ENCODE measurements around the gene MEGF10.

DNA sequence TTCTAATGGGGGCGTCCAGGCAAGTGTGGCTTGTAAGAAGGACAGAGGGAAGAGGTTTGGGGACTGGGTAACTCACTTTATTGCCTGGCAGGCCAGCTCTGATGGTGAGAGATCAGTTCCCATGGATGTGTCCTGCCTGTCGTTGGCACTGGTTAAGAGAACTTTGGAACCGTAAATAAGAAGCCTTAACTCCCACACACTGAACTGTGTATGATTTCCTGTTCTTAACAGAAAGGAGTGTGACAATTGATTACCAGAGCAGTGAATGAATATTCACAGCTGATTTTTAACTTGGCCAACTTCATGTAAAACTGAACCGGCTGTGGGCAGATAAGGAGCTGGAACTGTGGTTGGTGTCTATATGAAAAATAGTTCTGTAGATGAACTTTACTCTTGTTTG, 63.2 kb downstream of the MEGF10 start:
- TF ChIP-seq, protein P1, sequence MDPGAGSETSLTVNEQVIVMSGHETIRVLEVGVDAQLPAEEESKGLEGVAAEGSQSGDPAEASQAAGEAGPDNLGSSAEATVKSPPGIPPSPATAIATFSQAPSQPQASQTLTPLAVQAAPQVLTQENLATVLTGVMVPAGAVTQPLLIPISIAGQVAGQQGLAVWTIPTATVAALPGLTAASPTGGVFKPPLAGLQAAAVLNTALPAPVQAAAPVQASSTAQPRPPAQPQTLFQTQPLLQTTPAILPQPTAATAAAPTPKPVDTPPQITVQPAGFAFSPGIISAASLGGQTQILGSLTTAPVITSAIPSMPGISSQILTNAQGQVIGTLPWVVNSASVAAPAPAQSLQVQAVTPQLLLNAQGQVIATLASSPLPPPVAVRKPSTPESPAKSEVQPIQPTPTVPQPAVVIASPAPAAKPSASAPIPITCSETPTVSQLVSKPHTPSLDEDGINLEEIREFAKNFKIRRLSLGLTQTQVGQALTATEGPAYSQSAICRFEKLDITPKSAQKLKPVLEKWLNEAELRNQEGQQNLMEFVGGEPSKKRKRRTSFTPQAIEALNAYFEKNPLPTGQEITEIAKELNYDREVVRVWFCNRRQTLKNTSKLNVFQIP (CRISPR knock-in tag; IDR thresholded peaks at IDR 0.05; ENCODE audit: borderline replicate concordance, low read depth): no peak
- TF ChIP-seq, protein P2, sequence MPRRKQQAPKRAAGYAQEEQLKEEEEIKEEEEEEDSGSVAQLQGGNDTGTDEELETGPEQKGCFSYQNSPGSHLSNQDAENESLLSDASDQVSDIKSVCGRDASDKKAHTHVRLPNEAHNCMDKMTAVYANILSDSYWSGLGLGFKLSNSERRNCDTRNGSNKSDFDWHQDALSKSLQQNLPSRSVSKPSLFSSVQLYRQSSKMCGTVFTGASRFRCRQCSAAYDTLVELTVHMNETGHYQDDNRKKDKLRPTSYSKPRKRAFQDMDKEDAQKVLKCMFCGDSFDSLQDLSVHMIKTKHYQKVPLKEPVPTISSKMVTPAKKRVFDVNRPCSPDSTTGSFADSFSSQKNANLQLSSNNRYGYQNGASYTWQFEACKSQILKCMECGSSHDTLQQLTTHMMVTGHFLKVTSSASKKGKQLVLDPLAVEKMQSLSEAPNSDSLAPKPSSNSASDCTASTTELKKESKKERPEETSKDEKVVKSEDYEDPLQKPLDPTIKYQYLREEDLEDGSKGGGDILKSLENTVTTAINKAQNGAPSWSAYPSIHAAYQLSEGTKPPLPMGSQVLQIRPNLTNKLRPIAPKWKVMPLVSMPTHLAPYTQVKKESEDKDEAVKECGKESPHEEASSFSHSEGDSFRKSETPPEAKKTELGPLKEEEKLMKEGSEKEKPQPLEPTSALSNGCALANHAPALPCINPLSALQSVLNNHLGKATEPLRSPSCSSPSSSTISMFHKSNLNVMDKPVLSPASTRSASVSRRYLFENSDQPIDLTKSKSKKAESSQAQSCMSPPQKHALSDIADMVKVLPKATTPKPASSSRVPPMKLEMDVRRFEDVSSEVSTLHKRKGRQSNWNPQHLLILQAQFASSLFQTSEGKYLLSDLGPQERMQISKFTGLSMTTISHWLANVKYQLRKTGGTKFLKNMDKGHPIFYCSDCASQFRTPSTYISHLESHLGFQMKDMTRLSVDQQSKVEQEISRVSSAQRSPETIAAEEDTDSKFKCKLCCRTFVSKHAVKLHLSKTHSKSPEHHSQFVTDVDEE (CRISPR knock-in tag; IDR thresholded peaks at IDR 0.05): no peak
- TF ChIP-seq CSDC2 (CRISPR knock-in tag; IDR thresholded peaks at IDR 0.05): no peak
- no peak for TF ChIP-seq TCF4 (CRISPR knock-in tag; IDR thresholded peaks at IDR 0.05; ENCODE audit: borderline replicate concordance)
- no peak for TF ChIP-seq TOX (CRISPR knock-in tag; IDR thresholded peaks at IDR 0.05; ENCODE audit: borderline replicate concordance)
- TF ChIP-seq, protein P3, sequence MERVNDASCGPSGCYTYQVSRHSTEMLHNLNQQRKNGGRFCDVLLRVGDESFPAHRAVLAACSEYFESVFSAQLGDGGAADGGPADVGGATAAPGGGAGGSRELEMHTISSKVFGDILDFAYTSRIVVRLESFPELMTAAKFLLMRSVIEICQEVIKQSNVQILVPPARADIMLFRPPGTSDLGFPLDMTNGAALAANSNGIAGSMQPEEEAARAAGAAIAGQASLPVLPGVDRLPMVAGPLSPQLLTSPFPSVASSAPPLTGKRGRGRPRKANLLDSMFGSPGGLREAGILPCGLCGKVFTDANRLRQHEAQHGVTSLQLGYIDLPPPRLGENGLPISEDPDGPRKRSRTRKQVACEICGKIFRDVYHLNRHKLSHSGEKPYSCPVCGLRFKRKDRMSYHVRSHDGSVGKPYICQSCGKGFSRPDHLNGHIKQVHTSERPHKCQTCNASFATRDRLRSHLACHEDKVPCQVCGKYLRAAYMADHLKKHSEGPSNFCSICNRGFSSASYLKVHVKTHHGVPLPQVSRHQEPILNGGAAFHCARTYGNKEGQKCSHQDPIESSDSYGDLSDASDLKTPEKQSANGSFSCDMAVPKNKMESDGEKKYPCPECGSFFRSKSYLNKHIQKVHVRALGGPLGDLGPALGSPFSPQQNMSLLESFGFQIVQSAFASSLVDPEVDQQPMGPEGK (CRISPR knock-in tag; IDR thresholded peaks at IDR 0.05; ENCODE audit: borderline replicate concordance): no peak
- no peak for TF ChIP-seq ZFP30 (CRISPR knock-in tag; IDR thresholded peaks at IDR 0.05)
- no peak for TF ChIP-seq ZNF8 (CRISPR knock-in tag; IDR thresholded peaks at IDR 0.05)

All from SK-N-SH treated with all-trans-retinoic acid at 6 μM for 48 hours (cell line).